Mesothelial cell of epicardium (in vitro differentiated cells): ENCODE measurements around the gene UBE2D1. TPM values are rescaled to one million over a fixed set of nuclear protein-coding genes. Genes with fewer than 3 reads are reported as not detected.
A peak's percentile ranks its signal among the peaks of the same experiment; 100 is the strongest.

Source experiments
- DNase-seq, 2 experiments: peaks; one replicate each; pipeline ENCODE4 v3.0.0; 2021; ENCODE audit warnings: low spot score in 2 of 2; ENCODE audit not compliant: unreplicated experiment in 2 of 2
- H3K27ac Mint-ChIP-seq: 2 replicates; pipeline ENCODE4 v1.8.0; 2021; ENCODE audit warnings: mixed read lengths
- H3K27me3 Mint-ChIP-seq: 2 replicates; pipeline ENCODE4 v1.8.0; 2021; ENCODE audit warnings: low read depth, mixed read lengths
- H3K36me3 Mint-ChIP-seq: 2 replicates; pipeline ENCODE4 v1.8.0; 2021; ENCODE audit warnings: mixed read lengths
- H3K4me1 Mint-ChIP-seq: 2 replicates; pipeline ENCODE4 v1.8.0; 2021; ENCODE audit warnings: mixed read lengths
- H3K4me3 Mint-ChIP-seq: 2 replicates; pipeline ENCODE4 v1.8.0; 2021; ENCODE audit warnings: mild to moderate bottlenecking, moderate library complexity, mixed read lengths
- H3K9me3 Mint-ChIP-seq: 2 replicates; pipeline ENCODE4 v1.8.0; 2021; ENCODE audit warnings: mixed read lengths
- total RNA-seq: library from RNA; stranded (reverse); gene quantifications from 3 replicates; pipeline ENCODE4 v1.2.1, GENCODE V29; 2021
- TF ChIP-seq, protein P1 (sequence below): fragments of 200-600 bp; sonication (generic); IDR thresholded peaks from one replicate; pipeline ENCODE4 v1.5.0; 2021; ENCODE audit warnings: antibody characterized with exemption; ENCODE audit not compliant: unreplicated experiment

The UBE2D1 gene
- total RNA-seq, 1 donor from 2014 or later: 22.5 TPM

DNA sequence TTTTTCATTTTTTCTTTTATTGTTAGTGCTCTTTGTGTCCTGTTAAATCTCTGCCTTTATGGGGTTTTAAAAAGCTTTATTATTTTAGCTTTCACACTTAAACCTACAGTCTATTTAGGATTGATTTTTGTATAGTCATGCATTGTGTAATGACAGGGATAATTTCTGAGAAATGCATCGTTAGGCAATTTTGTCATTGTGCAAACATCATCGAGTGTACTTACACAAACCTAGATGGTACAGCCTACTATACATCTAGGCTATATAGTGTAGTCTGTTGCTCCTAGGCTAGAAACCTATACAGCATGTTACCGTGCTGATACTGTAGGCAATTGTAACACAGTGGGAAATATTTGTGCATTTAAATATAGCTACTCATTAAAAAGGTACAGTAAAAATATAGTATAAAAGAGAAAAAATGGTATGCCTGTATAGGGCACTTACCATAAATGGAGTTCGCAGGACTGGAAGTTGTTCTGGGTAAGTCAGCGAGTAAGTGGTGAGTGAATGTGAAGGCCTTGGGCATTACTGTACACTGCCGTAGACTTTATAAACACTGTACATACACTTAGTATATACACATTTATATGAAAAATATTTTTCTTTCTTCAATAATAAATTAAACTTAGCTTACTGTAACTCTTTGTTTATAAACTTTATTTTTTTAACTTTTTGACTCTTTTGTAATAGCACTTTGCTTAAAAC is 16.0 kb downstream of the UBE2D1 start:
- Mint-ChIP-seq H3K36me3 (peaks cover 6% of the 10 kb centered on the region), H3K4me1 (peaks cover 25% of the 10 kb centered on the region), H3K4me3 (no peak overlapping the region), H3K27me3 (no peaks in the 10 kb centered on the region), H3K27ac (no peak overlapping the region), H3K9me3 (peaks cover under 1% of the 10 kb centered on the region)
- DNase-seq: no peak
- TF ChIP-seq, protein P1, sequence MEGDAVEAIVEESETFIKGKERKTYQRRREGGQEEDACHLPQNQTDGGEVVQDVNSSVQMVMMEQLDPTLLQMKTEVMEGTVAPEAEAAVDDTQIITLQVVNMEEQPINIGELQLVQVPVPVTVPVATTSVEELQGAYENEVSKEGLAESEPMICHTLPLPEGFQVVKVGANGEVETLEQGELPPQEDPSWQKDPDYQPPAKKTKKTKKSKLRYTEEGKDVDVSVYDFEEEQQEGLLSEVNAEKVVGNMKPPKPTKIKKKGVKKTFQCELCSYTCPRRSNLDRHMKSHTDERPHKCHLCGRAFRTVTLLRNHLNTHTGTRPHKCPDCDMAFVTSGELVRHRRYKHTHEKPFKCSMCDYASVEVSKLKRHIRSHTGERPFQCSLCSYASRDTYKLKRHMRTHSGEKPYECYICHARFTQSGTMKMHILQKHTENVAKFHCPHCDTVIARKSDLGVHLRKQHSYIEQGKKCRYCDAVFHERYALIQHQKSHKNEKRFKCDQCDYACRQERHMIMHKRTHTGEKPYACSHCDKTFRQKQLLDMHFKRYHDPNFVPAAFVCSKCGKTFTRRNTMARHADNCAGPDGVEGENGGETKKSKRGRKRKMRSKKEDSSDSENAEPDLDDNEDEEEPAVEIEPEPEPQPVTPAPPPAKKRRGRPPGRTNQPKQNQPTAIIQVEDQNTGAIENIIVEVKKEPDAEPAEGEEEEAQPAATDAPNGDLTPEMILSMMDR: no peak

DNA sequence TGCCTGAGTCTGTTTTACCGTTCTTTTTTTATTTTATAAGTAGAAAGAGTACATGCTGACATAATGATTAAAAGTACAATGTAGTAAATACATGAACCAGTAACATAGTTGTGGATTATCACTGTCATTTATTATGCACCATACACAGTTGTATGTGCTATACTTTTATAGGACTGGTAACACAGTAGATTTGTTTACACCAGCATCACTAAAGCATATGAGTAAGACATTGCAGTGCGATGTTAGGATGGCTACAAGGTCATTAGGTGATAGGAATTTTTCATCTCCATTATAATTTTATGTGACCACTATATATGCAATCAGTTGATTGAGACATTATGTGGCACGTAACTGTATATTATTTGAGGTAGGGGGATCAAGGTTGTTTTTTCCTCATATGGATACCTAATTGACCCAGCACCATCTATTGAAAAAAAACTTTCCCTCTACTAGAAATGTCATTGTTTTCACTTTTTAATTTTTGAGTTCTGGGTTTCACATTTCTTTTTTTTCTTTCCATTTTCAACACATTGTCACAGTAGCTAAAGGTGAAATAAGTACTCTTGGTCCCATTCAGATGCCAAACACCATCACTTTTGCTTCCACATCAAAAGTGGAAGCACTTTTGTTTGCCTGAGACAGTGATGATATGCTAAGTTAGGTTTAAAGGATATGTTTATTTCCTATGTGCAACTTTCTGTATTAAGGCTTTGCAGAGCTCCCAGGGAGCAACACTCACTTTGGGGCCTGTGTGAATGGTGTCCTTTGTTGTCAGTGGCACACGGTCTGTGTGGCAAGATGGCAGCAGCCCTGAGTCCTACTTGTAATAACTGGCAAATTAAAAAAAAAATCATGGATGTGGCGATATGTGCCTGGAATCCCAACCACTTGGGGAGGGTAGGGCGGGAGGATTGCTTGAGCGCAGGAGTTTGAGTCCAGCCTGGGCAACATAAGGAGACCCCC is 17.1 kb downstream of the UBE2D1 start:
- Mint-ChIP-seq H3K27ac (no peak overlapping the region), H3K27me3 (no peaks in the 10 kb centered on the region), H3K4me1 (peaks cover 31% of the 10 kb centered on the region), H3K36me3 (no peaks in the 10 kb centered on the region), H3K9me3 (no peaks in the 10 kb centered on the region), H3K4me3 (no peak overlapping the region)
- TF ChIP-seq, protein P1: no peak
- no peak for DNase-seq

DNA sequence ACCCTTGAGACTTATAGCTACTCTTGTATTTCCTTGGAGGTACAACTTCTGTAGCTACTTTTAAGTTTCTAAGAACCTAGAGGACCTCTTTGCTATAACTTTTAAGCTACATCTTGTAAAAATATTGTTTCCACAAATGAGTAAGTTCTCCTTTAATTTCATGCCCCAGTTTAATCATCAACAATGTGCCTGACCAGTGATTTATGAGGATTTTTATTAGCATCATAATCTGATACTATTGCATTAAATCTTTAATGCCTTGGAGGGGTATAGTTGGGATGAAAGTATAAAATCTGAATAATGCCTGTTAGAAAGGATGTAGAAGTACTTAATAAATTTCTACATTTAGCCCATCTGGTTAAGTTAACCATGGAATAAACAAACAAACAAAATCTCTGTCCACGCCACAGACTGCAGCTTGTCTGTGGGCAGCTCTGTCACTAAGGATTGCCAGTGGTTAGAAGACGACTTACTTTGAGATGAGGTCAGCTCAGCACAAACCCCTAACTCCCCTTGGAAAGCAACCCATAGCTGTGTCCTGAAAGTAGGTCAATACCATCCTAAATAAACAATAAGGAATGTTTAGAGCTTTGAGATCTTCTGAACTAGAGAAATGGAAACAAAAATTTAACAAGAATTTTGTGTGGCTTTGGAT is 18.3 kb downstream of the UBE2D1 start:
- H3K36me3 Mint-ChIP-seq: no peaks in the 10 kb centered on the region
- no peak overlapping the region for H3K27ac Mint-ChIP-seq
- DNase-seq: no peak
- peaks cover 31% of the 10 kb centered on the region for H3K4me1 Mint-ChIP-seq
- no peaks in the 10 kb centered on the region for H3K9me3 Mint-ChIP-seq
- H3K27me3 Mint-ChIP-seq: no peaks in the 10 kb centered on the region
- TF ChIP-seq, protein P1: no peak
- H3K4me3 Mint-ChIP-seq: no peak overlapping the region

DNA sequence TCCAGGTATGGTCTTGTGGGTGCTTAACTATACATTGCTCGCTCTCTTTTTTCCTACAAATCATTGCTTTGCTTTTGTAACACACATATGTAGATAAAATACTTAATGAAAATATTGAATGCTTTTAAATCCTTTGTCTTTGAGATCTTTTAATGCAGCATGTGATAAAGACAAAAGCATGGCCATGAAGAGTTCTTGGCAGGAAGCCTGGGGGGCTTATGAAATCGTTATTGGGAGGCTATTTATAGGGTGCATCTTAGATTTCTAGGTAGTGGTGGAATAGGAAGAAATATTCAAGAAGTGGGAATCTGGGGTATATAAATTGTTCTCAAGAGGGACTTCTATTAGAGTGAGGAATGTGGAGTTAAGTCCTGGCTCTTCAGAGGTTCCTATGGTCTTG is 21.9 kb downstream of the UBE2D1 start:
- Mint-ChIP-seq H3K36me3 (no peaks in the 10 kb centered on the region), H3K27ac (no peak overlapping the region), H3K27me3 (no peaks in the 10 kb centered on the region), H3K4me1 (peaks cover 53% of the 10 kb centered on the region), H3K4me3 (no peak overlapping the region), H3K9me3 (no peaks in the 10 kb centered on the region)
- TF ChIP-seq, protein P1: no peak
- DNase-seq: no peak

DNA sequence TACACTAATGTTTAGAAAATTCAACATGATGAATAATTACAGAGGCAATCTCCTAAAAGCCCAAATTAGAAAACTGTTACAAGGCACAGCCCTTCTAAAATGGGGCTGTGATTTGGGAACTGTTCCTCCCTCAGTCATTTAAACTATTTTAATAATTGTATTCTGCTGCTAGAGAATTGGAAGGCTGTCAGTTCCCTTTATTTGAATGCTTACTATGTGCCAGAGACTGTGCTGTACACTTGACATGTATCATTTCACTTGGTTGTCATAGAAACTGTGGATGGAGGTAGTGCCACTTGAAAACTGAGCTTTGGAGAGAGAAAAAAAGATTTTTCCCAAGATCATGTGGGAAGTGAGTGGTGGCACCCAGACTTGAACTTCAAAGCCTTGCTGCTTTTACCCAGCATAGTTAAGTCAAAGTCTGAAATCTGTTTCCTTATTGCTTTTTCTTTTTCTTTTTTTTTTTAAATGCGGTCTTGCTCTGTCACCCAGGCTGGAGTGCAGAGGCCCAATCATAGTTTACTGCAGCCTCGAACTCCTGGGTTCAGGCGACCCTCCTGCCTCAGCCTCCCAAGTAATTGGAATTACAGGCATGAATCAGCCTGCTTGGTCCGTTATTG is 23.6 kb downstream of the UBE2D1 start:
- H3K4me3 Mint-ChIP-seq: no peak overlapping the region
- no peaks in the 10 kb centered on the region for H3K9me3 Mint-ChIP-seq
- no peak for DNase-seq
- no peaks in the 10 kb centered on the region for H3K27me3 Mint-ChIP-seq
- TF ChIP-seq, protein P1: no peak
- H3K27ac Mint-ChIP-seq: peak overlapping the region; percentile 54
- no peaks in the 10 kb centered on the region for H3K36me3 Mint-ChIP-seq
- H3K4me1 Mint-ChIP-seq: peaks cover 56% of the 10 kb centered on the region
